ENCODE measurements around the gene TMTC2.

The TMTC2 gene

DNA sequence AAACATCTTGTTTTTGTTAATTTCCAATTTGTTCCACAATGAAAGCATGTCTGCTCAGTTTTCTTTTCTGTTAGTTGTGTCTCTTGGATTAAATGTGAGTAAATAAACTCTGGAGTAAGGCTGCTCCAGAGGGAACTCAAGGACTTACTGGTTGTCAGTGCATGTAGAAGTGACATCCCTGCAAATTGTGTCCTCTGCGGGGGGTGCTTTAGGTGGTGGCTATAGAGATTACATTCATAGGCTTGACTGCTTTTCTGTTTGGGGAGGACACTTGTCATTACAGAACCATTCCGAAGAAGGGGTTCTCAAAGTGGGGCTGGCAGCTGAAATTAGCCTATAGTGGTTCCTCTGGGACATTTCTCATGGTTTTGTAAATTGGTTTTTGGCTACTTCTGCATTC lies 8.8 kb downstream of the TMTC2 start:
- no peak for TF ChIP-seq RAD21 (IDR thresholded peaks at IDR 0.05; ENCODE audit: low read depth)
- no peak for TF ChIP-seq TAF1 (IDR thresholded peaks at IDR 0.05; ENCODE audit: low read depth)
- no peak for TF ChIP-seq MAX (IDR thresholded peaks at IDR 0.05)
- TF ChIP-seq REST (IDR thresholded peaks at IDR 0.05; ENCODE audit: low read depth) = no peak
- TF ChIP-seq, protein P1, sequence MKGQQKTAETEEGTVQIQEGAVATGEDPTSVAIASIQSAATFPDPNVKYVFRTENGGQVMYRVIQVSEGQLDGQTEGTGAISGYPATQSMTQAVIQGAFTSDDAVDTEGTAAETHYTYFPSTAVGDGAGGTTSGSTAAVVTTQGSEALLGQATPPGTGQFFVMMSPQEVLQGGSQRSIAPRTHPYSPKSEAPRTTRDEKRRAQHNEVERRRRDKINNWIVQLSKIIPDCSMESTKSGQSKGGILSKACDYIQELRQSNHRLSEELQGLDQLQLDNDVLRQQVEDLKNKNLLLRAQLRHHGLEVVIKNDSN (IDR thresholded peaks at IDR 0.05) = no peak
- TF ChIP-seq FOXM1 (IDR thresholded peaks at IDR 0.05; ENCODE audit: borderline replicate concordance, low read depth) = no peak
- TF ChIP-seq TEAD4 (IDR thresholded peaks at IDR 0.05) = no peak
- TF ChIP-seq TCF12 (IDR thresholded peaks at IDR 0.05; ENCODE audit: low read depth) = no peak
- no peak for TF ChIP-seq ZBTB7A (IDR thresholded peaks at IDR 0.05; ENCODE audit: low read depth)
- no peak for TF ChIP-seq CEBPB (IDR thresholded peaks at IDR 0.05)
- TF ChIP-seq NFIC (IDR thresholded peaks at IDR 0.05) = no peak
- no peak for TF ChIP-seq EGR1 (IDR thresholded peaks at IDR 0.05)
- TF ChIP-seq CREB1 (IDR thresholded peaks at IDR 0.05; ENCODE audit: low read depth) = no peak
- TF ChIP-seq YY1 (IDR thresholded peaks at IDR 0.05; ENCODE audit: low read depth) = no peak
- TF ChIP-seq EP300 (IDR thresholded peaks at IDR 0.05; ENCODE audit: borderline replicate concordance) = no peak

DNA sequence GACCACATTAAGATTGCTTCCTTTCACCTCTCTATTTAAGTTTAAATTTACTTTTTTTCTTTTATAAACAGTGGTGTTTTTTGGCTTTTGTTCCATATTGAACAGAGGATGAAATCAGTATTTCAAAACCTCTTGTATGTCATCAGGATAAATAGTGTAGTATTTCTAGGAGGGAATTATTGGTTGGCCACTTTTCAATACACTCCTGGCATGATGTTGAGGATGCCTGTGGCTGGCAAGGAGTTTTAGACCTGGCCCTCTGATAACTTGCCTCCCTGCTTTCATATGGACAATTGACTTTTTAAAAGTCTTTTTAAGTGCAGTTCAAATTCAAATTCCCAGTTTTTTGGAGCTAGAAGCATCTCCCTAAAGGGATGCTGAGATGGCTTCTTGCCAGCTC lies 9.8 kb downstream of the TMTC2 start:
- TF ChIP-seq TAF1 (IDR thresholded peaks at IDR 0.05; ENCODE audit: low read depth) = no peak
- no peak for TF ChIP-seq CREB1 (IDR thresholded peaks at IDR 0.05; ENCODE audit: low read depth)
- no peak for TF ChIP-seq FOXM1 (IDR thresholded peaks at IDR 0.05; ENCODE audit: borderline replicate concordance, low read depth)
- TF ChIP-seq EGR1 (IDR thresholded peaks at IDR 0.05) = no peak
- no peak for TF ChIP-seq ZBTB7A (IDR thresholded peaks at IDR 0.05; ENCODE audit: low read depth)
- TF ChIP-seq MAX (IDR thresholded peaks at IDR 0.05) = no peak
- TF ChIP-seq, protein P1 (IDR thresholded peaks at IDR 0.05) = no peak
- TF ChIP-seq RAD21 (IDR thresholded peaks at IDR 0.05; ENCODE audit: low read depth) = no peak
- TF ChIP-seq TCF12 (IDR thresholded peaks at IDR 0.05; ENCODE audit: low read depth) = no peak
- TF ChIP-seq EP300 (IDR thresholded peaks at IDR 0.05; ENCODE audit: borderline replicate concordance) = no peak
- TF ChIP-seq CEBPB (IDR thresholded peaks at IDR 0.05) = no peak
- TF ChIP-seq YY1 (IDR thresholded peaks at IDR 0.05; ENCODE audit: low read depth) = no peak
- no peak for TF ChIP-seq TEAD4 (IDR thresholded peaks at IDR 0.05)

GRCh38 chr12:82698708-82699564 lies 12.2 kb downstream of the TMTC2 start:
- TF ChIP-seq YY1 (IDR thresholded peaks at IDR 0.05; ENCODE audit: low read depth) (no peak), REST (IDR thresholded peaks at IDR 0.05; ENCODE audit: low read depth) (no peak), TAF1 (IDR thresholded peaks at IDR 0.05; ENCODE audit: low read depth) (no peak), EP300 (IDR thresholded peaks at IDR 0.05; ENCODE audit: borderline replicate concordance) (no peak), CREB1 (IDR thresholded peaks at IDR 0.05; ENCODE audit: low read depth) (no peak), RAD21 (IDR thresholded peaks at IDR 0.05; ENCODE audit: low read depth) (no peak), CEBPB (IDR thresholded peaks at IDR 0.05) (no peak)

DNA sequence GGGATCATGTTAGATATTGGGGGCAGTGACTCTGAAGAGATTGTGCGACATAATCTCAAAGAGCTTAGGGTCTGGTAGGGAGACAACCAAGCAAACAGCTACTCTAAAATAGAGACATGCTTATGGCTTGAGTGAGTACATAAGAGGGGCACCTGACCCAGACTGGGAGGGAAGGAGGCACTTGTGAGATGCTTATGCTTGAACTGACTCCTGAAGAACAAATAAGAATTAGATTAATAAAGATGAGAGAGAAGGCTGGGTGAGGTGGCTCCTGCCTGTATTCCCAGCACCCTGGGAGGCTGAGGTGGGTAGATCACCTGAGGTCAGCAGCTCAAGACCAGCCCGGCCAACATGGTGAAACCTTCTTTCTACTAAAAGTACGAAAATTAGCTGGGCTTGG lies 19.1 kb downstream of the TMTC2 start:
- TF ChIP-seq REST (IDR thresholded peaks at IDR 0.05; ENCODE audit: low read depth) (no peak), TAF1 (IDR thresholded peaks at IDR 0.05; ENCODE audit: low read depth) (no peak), EP300 (IDR thresholded peaks at IDR 0.05; ENCODE audit: borderline replicate concordance) (no peak), EGR1 (IDR thresholded peaks at IDR 0.05) (no peak), ZBTB7A (IDR thresholded peaks at IDR 0.05; ENCODE audit: low read depth) (no peak), RAD21 (IDR thresholded peaks at IDR 0.05; ENCODE audit: low read depth) (no peak), YY1 (IDR thresholded peaks at IDR 0.05; ENCODE audit: low read depth) (no peak), NFIC (IDR thresholded peaks at IDR 0.05) (no peak), TCF12 (IDR thresholded peaks at IDR 0.05; ENCODE audit: low read depth) (no peak), FOXM1 (IDR thresholded peaks at IDR 0.05; ENCODE audit: borderline replicate concordance, low read depth) (no peak), MAX (IDR thresholded peaks at IDR 0.05) (no peak), TEAD4 (IDR thresholded peaks at IDR 0.05) (no peak), CEBPB (IDR thresholded peaks at IDR 0.05) (no peak), CREB1 (IDR thresholded peaks at IDR 0.05; ENCODE audit: low read depth) (no peak)
- TF ChIP-seq, protein P1 (IDR thresholded peaks at IDR 0.05) = no peak
